ENCODE results near the gene OR5H2.
A peak's percentile ranks its signal among the peaks of the same experiment; 100 is the strongest.
"Not testable (repeated sequence)": the region's sequence is repeated elsewhere in the genome, so short reads cannot be mapped to it uniquely, and the experiment has no call there.

The OR5H2 gene

GRCh38 chr3:98282205-98282604, at the start of gene OR5H2:
OR5H2 (plus strand) TSS chr3:98282505; CDS start chr3:98282903, 398 bp downstream.
- no peak for DNase-seq (ENCODE audit: low read depth)

GRCh38 chr3:98233468-98233867, 48.8 kb upstream of the OR5H2 start:
- no peak for DNase-seq (ENCODE audit: low read depth)

- DNase-seq (ENCODE audit: low read depth): no peak
Measured at GRCh38 chr3:98240131-98240530, 42.2 kb upstream of the OR5H2 start.

- no peak for DNase-seq (ENCODE audit: low read depth)
Measured at GRCh38 chr3:98242155-98242554, 40.1 kb upstream of the OR5H2 start.

GRCh38 chr3:98243843-98244242, 38.5 kb upstream of the OR5H2 start:
- no peak for DNase-seq (ENCODE audit: low read depth)

- DNase-seq (ENCODE audit: low read depth): no peak
Measured at GRCh38 chr3:98246142-98246541, 36.2 kb upstream of the OR5H2 start.

- DNase-seq (ENCODE audit: low read depth): not testable (repeated sequence)
Measured at GRCh38 chr3:98256026-98256425, 26.3 kb upstream of the OR5H2 start.

- DNase-seq (ENCODE audit: low read depth): no peak
Measured at GRCh38 chr3:98259707-98260106, 22.6 kb upstream of the OR5H2 start.

GRCh38 chr3:98262046-98262445, 20.3 kb upstream of the OR5H2 start:
- DNase-seq (ENCODE audit: low read depth): no peak

GRCh38 chr3:98263944-98264343, 18.4 kb upstream of the OR5H2 start, which contains the start of gene OR5H6:
OR5H6 (plus strand) TSS chr3:98264244; CDS start chr3:98264333, 89 bp downstream.
- DNase-seq (ENCODE audit: low read depth): no peak

- DNase-seq (ENCODE audit: low read depth): no peak
Measured at GRCh38 chr3:98269846-98270245, 12.5 kb upstream of the OR5H2 start.

- DNase-seq (ENCODE audit: low read depth): no peak
Measured at GRCh38 chr3:98272126-98272525, 10.2 kb upstream of the OR5H2 start.

GRCh38 chr3:98274914-98275313, 7.4 kb upstream of the OR5H2 start:
- no peak for DNase-seq (ENCODE audit: low read depth)

- no peak for DNase-seq (ENCODE audit: low read depth)
Measured at GRCh38 chr3:98290916-98291315, 8.6 kb downstream of the OR5H2 start.

- DNase-seq (ENCODE audit: low read depth): no peak
Measured at GRCh38 chr3:98291332-98291957, 9.1 kb downstream of the OR5H2 start.

GRCh38 chr3:98322101-98322500, 39.8 kb downstream of the OR5H2 start:
- DNase-seq (ENCODE audit: low read depth): no peak

- no peak for DNase-seq (ENCODE audit: low read depth)
Measured at GRCh38 chr3:98322686-98323085, 40.4 kb downstream of the OR5H2 start.

- no peak for DNase-seq (ENCODE audit: low read depth)
Measured at GRCh38 chr3:98323425-98323824, 41.1 kb downstream of the OR5H2 start.

- DNase-seq (ENCODE audit: low read depth): no peak
Measured at GRCh38 chr3:98325055-98325454, 42.8 kb downstream of the OR5H2 start.

GRCh38 chr3:98326105-98326893, 44.0 kb downstream of the OR5H2 start:
- DNase-seq (ENCODE audit: low read depth): no peak

- no peak for DNase-seq (ENCODE audit: low read depth)
Measured at GRCh38 chr3:98326945-98327344, 44.6 kb downstream of the OR5H2 start.

GRCh38 chr3:98328933-98329332, 46.6 kb downstream of the OR5H2 start:
- no peak for DNase-seq (ENCODE audit: low read depth)

- DNase-seq (ENCODE audit: low read depth): peak; percentile 29
Measured at GRCh38 chr3:98329392-98330124, 47.3 kb downstream of the OR5H2 start.

Data from HS-5 (cell line).